Measurements from ENCODE around the gene LUM. TPM values are rescaled to one million over a fixed set of nuclear protein-coding genes. Genes with fewer than 3 reads are reported as not detected.

Gene LUM
- polyA plus RNA-seq, 3 donors, result 17.0 to 440 (median 94.2) TPM

DNA sequence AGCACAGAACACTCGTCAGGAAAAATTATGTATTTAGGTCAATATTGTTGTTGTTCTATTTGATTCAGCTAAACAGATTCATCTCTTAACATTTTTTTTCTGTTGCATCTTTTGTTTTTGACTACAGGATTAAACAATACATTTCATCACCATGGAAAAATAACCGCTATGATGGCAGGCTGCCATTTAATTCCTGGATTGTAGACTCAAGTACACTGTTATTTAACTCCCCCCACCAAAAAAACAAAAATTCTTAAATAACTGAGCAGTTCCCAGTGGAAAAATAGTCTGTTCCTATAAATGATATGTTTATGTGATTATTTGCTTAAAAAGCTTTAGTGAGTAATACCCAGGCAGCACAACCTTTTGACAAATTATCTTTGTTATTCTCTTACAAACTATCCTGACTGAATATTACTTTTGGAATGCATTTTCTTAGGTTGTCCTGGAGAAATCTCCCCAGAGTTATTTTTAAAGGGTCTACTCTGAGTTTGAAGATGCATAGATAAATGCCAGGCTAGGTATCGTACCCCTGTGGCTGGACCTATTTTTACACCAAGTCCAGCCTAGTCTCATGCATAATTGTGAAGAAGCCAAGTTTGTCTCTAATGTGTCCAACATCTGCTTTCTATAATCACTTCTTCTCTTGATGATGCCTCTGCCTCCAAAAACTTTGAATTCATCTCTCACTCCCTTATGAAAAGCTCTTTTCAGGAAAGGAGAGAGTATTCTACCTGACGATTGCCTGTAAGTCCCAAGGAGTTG is 57.2 kb downstream of the LUM start:
- H3K27ac ChIP-seq (ENCODE audit: low read depth, low read length), result no peak overlapping the region
- 42 to 72% (median 47%) methylated on average over 4 of the region's 4 CpGs for WGBS, 3 donors

Other genes with a start within 250 kb of the LUM start
- not detected for gene CCER1, start 156.3 kb downstream of the LUM start, polyA plus RNA-seq
- 1 to 10 TPM in 1 of 3 donors, under 1 TPM in 1, not detected in 1; 0.04 to 3.8 TPM for gene EPYC, start 106.5 kb downstream of the LUM start, polyA plus RNA-seq
- gene KERA, start 53.5 kb downstream of the LUM start, polyA plus RNA-seq, result under 1 TPM in 1 of 3 donors, not detected in 2; 0.03 TPM
- 1,000 to 10,000 TPM in 1 of 3 donors, 100 to 1,000 TPM in 2; 109 to 1,769 (median 659) TPM for gene DCN, start 71.3 kb upstream of the LUM start, polyA plus RNA-seq